SU-DHL-6 (cell line): ENCODE measurements around the gene FIBIN.

Source experiments
- CTCF ChIP-seq: fragments of 200-600 bp; sonication (generic); IDR thresholded peaks from one replicate; pipeline ENCODE4 v1.5.1; 2017; ENCODE audit warnings: antibody characterized with exemption, mild to moderate bottlenecking, low read length, moderate library complexity; ENCODE audit not compliant: insufficient read depth, poor library complexity, severe bottlenecking
- EZH2phosphoT487 ChIP-seq: fragments of 200-600 bp; sonication (generic), shearing (Covaris generic); conservative IDR thresholded peaks from 2 replicates; pipeline ENCODE4 v1.6.1; 2018; ENCODE audit warnings: mild to moderate bottlenecking, antibody characterized with exemption, low read length, moderate library complexity, mixed read lengths

- TF ChIP-seq CTCF (no peak), EZH2phosphoT487 (no peak)
Observed at GRCh38 chr11:27013781-27014361, 20.0 kb downstream of the FIBIN start.
